GM12892 (cell line): Measurements from ENCODE around the gene HYPK.
"Not testable (repeated sequence)": the region's sequence is repeated elsewhere in the genome, so short reads cannot be mapped to it uniquely, and the experiment has no call there.

ENCODE experiments used
- POLR2A ChIP-seq: IDR thresholded peaks from 2 replicates; pipeline ENCODE4 v1.6.1; 2011; ENCODE audit warnings: low read depth, low read length, control low read depth
- POLR2AphosphoS5 ChIP-seq: IDR thresholded peaks from 2 replicates; pipeline ENCODE4 v1.6.1; 2011; ENCODE audit warnings: low read depth, low read length, control low read depth
- TAF1 ChIP-seq: IDR thresholded peaks from 2 replicates; pipeline ENCODE4 v1.6.1; 2011; ENCODE audit warnings: low read depth, mild to moderate bottlenecking, control low read depth, low read length, borderline replicate concordance

DNA sequence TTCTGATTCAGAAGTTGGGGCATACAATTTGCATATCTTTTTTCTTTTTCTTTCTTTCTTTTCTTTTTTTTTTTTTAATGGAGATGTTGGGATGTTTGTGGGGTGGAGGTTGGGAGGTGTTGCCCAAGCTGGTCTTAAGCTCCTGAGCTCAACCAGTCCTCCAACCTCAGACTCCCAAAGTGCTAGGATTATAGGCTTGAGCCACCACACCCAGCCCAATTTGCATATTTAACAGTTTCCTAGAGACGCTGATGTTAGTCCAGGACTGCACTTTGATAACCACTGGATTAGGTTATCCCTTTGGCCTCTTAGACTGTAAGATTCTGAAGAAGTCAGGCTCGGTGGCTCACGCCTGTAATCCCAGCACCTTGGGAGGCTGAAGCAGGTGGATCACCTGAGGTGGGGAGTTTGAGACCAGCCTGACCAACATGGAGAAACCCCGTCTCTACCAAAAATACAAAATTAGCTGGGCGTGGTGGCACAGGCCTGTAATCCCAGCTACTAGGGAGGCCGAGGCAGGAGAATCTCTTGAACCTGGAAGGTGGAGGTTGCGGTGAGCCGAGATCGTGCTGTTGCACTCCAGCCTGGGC lies 29.6 kb downstream of the HYPK start:
- not testable (repeated sequence) for TF ChIP-seq POLR2A, POLR2AphosphoS5, TAF1
